ENCODE measurements around the gene KRT80.
A peak's percentile ranks its signal among the peaks of the same experiment; 100 is the strongest.

KRT80 gene

DNA sequence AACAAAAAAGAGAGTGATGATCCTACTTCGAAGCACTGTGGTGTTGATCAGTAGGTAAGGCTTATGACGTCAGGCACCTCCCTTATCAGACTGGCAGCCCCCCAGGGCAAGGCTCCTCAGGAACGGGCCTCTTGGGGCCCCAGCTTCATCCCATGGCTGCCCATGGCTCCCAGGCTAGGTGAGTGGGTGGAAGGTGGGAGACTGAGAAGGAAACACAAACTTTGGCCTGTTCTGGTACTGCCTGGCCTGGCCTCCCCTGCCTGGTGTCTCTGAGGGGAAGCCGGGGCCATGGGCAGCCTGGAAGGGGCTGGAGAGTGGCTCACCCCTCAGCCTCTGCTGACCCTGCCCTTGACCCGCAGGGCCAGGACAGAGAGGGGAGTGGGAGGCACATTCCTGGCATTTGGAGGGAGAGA is 38.9 kb downstream of the KRT80 start:
- no peak overlapping the region; the same call in 1 of the 2 replicates for H3K27ac ChIP-seq
- TF ChIP-seq, protein P1, sequence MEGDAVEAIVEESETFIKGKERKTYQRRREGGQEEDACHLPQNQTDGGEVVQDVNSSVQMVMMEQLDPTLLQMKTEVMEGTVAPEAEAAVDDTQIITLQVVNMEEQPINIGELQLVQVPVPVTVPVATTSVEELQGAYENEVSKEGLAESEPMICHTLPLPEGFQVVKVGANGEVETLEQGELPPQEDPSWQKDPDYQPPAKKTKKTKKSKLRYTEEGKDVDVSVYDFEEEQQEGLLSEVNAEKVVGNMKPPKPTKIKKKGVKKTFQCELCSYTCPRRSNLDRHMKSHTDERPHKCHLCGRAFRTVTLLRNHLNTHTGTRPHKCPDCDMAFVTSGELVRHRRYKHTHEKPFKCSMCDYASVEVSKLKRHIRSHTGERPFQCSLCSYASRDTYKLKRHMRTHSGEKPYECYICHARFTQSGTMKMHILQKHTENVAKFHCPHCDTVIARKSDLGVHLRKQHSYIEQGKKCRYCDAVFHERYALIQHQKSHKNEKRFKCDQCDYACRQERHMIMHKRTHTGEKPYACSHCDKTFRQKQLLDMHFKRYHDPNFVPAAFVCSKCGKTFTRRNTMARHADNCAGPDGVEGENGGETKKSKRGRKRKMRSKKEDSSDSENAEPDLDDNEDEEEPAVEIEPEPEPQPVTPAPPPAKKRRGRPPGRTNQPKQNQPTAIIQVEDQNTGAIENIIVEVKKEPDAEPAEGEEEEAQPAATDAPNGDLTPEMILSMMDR (conservative IDR thresholded peaks at IDR 0.05) = no peak

DNA sequence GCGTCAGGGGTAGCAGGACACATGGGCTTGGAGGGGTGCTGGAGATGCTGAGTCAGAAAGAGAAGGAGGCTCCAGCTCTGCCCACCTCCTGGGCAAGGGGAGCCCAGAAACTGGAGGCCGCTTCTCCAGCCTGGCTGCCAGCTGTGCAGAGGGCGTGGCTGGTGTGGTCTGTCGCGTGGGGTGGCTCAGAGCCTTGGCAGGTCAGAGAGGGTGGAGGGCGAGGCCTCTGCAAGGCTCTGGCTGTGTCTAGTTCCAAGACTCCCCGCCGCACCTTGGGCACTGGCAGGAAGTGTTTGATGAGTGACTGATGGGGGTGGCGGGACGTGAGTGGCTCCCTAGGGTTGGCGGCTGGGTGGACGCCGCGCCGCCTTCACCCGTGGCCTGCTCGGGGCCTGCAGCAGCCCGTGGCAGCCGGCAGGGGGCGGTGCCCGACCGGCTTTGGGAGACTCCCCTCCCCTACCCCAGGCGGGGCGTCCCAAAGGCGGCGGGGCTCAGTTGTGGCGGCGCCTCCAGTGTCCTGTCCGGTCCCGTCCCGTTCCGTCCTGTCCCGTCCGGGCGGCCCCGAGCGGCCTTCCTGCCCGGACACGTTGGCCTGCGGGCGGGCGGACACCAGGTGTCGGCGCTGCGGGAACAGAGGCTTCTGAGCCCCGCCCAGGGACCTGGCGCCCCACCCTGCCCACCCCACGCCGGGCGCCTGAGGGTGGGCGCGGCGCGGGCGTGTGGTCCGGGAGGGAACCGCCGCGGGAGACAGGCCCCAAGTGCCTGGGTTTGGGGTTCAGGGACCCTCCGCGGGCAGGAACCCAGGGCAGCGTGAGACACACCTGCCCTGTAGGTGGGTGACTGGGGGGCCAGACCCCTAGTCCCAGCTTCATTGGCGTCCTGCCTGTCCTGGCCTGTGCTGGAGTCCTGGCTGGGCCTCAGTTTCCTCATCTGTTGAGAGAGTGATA is 39.7 kb downstream of the KRT80 start:
- TF ChIP-seq, protein P1 (conservative IDR thresholded peaks at IDR 0.05) = peak; percentile 98
- peak overlapping the region; percentile 63; the same call in 1 of the 2 replicates for H3K27ac ChIP-seq

DNA sequence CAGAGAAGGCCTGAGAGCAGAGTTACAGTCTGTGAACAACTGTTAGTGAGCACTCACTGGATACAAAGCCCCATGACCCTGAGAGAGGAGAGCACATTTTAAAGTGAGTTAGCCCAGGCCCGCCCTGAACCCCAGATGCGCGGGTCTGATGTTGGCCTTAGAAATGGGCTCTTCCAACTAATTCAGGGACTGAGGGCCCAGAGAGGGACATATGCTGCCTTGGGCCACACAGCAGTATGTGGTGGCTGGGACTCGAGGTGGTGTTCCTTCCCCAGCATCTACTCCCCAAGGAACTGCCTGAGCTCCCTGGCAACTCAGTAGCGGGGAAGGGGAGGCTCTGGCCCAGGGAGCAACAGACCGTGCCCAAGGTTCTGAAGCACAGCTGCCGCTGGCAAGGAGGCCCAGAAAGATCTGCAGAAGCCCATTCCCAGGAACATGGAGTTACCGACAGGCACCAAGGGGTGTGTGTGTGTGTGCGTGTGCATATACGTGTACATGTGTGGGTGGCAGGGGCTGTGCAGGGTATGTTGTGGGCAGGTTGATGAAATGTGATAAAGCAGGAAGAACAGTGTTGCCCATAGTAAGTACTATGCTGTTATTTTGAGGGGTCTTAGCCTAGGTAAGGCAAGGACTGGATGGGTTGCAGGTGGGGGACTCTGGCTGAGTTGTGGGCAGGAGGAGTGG is 40.5 kb downstream of the KRT80 start:
- no peak overlapping the region; the same call in 1 of the 2 replicates for H3K27ac ChIP-seq
- TF ChIP-seq, protein P1 (conservative IDR thresholded peaks at IDR 0.05) = no peak

DNA sequence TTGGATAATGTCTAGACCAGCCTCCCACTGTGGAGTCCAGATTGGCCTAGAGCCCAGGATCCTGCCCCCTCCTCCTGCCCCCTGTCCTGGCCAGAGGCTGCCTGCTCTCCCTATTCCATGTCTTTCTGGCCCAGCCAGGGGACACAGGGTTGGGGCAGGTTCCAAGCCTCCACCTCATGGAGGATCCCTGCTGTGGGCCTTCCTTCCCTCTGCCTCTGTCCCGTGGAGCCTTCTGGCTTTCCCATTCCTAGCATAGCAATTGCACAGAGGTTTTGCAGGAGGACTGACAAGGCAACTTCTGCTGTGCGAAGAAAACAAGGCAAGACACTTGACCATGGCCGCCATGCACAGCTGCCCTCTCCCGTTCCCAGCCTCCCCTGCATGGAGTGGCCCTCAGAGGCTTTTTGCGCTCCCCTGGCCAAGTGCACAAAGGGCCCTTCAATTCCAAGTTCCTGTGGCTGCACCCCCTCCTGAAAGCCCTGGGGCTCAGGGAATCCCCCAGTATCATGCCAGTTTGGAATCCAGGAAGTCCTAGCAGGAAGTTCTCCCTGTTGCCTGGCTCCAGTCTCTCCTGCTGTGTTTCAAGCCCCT is 42.1 kb downstream of the KRT80 start:
- TF ChIP-seq, protein P1 (conservative IDR thresholded peaks at IDR 0.05) = no peak
- H3K27ac ChIP-seq = no peak overlapping the region

DNA sequence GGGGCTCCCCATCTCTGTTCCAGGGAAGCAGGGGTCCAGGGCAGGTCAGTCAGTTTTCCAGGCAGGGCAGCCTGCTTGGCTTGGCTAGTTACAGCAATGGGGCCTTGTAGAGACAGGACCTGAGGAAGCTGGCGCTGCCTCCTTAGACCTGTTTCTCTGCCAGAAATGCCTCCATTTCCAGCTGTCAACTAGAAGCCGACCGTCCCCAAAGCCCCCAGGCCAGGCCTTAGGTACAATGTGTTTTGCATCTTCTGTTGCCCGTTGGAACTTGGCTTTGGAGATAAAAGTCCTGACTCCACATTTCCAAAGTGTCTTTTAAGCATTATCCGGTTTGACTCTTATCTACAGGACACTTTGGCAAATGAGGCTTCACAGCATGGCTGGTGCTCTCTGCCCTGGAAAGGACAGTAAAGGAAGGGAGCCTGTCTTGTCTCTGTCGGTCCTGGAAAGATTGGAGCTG is 42.6 kb downstream of the KRT80 start:
- H3K27ac ChIP-seq = no peak overlapping the region; the same call in 1 of the 2 replicates
- TF ChIP-seq, protein P1 (conservative IDR thresholded peaks at IDR 0.05) = no peak

DNA sequence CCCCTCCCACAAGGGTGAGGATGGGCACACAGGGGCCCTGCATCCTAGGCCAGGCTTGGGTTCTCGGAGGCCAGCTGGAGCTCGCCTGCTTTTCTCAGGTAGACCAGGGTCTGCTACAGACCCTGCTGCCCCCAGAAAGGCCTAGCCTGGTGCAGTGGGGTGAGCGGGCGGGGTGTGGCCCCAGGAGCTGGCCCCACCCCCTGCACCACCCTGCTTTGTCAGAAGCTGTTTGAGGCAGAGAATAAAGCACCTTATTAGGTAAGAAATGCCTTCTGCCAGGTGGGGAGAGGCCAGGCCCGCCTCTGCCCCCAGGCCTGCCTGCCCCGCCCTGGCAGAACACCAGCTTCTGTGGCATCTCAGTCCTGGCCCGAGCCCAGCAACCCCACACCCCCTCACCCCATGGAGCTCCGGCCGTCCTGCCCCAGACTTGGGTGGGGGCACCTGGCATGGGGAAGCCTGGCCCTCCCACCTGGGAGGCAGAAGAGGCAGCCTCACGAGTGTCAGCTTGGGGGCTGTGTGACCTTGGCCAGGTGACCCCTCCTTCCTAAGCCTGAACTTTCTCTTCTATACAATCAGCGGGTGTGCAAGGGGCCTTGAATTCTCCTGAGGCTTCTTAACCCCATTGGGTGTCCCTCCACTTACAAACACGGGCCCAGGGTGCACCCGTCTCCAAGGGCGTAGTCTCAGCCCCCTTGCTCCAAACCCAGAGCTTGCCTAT is 43.2 kb downstream of the KRT80 start:
- H3K27ac ChIP-seq = peak overlapping the region; percentile 9; the same call in 1 of the 2 replicates
- TF ChIP-seq, protein P1 (conservative IDR thresholded peaks at IDR 0.05) = no peak

All from VCaP (cell line).